ENCODE measurements around the gene GRK3. TPM values are rescaled to one million over a fixed set of nuclear protein-coding genes. Genes with fewer than 3 reads are reported as not detected.
"Not testable (repeated sequence)": the region's sequence is repeated elsewhere in the genome, so short reads cannot be mapped to it uniquely, and the experiment has no call there.

GRK3 gene
- total RNA-seq, 1 donor from 2014 or later = 7.1 TPM

DNA sequence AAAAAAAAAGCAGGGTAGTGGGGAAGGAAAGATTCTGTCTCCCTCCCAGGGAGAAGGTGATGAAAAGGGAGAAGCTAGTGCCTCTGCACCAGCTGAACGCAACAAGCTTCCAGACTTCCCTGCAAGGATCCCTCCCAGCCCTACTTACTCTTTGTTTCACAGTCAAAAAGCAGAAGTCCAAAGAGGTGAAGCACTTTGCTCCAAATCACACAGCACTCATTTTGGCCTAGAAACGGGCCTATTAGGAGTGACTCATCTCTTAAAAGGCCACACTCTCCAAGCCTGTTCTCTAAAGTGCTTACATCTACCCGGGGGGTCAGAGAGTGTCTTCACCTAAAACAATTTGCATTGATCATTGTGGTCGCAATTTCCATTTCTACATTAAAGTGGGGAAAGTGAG lies 17.7 kb upstream of the GRK3 start:
- Mint-ChIP-seq H3K27ac (ENCODE audit: unreplicated experiment) (no peak overlapping the region), H3K4me3 (ENCODE audit: unreplicated experiment) (no peak overlapping the region)
- TF ChIP-seq, protein P1, sequence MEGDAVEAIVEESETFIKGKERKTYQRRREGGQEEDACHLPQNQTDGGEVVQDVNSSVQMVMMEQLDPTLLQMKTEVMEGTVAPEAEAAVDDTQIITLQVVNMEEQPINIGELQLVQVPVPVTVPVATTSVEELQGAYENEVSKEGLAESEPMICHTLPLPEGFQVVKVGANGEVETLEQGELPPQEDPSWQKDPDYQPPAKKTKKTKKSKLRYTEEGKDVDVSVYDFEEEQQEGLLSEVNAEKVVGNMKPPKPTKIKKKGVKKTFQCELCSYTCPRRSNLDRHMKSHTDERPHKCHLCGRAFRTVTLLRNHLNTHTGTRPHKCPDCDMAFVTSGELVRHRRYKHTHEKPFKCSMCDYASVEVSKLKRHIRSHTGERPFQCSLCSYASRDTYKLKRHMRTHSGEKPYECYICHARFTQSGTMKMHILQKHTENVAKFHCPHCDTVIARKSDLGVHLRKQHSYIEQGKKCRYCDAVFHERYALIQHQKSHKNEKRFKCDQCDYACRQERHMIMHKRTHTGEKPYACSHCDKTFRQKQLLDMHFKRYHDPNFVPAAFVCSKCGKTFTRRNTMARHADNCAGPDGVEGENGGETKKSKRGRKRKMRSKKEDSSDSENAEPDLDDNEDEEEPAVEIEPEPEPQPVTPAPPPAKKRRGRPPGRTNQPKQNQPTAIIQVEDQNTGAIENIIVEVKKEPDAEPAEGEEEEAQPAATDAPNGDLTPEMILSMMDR (IDR thresholded peaks at IDR 0.05; ENCODE audit: unreplicated experiment) = no peak

DNA sequence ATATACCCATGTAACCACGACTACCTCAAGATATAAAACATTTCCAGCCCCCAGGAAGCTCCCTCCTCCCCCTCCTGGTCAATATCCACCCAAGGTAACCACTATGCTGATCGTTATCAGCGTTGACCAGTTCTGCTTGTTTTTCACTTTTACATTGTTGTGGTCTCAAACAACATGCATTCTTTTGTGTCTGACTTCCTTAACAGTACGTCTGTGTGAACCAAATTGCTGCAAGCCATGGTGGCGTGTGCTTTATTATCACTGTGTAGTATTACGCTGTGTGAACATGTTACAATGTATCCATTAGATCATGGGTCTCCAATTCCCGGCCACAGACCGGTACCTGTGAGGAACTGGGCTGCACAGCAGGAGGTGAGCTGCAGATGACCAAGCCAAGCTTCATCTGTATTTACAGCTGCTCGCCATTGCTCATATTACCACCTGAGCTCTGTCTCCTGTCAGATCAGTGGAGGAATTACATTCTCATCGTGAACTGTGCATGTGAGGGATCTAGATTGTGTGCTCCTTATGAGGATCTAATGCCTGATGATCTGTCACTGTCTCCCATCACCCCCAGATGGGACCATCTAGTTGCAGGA lies 15.5 kb upstream of the GRK3 start:
- H3K9me3 Mint-ChIP-seq (ENCODE audit: unreplicated experiment) = no peaks in the 10 kb centered on the region
- H3K4me3 Mint-ChIP-seq (ENCODE audit: unreplicated experiment) = no peak overlapping the region
- TF ChIP-seq, protein P1 (IDR thresholded peaks at IDR 0.05; ENCODE audit: unreplicated experiment) = no peak
- peaks cover 4% of the 10 kb centered on the region for H3K27me3 Mint-ChIP-seq (ENCODE audit: unreplicated experiment)
- no peaks in the 10 kb centered on the region for H3K36me3 Mint-ChIP-seq (ENCODE audit: low read depth, unreplicated experiment)
- no peak overlapping the region for H3K27ac Mint-ChIP-seq (ENCODE audit: unreplicated experiment)
- peaks cover 8% of the 10 kb centered on the region for H3K4me1 Mint-ChIP-seq (ENCODE audit: unreplicated experiment)
- DNase-seq (ENCODE audit: low spot score) = no peak

More for the DNA sequence above, 17.7 kb upstream of the GRK3 start:
- Mint-ChIP-seq H3K9me3 (ENCODE audit: unreplicated experiment) (no peaks in the 10 kb centered on the region), H3K4me1 (ENCODE audit: unreplicated experiment) (peaks cover 8% of the 10 kb centered on the region), H3K27me3 (ENCODE audit: unreplicated experiment) (peaks cover 2% of the 10 kb centered on the region), H3K36me3 (ENCODE audit: low read depth, unreplicated experiment) (no peaks in the 10 kb centered on the region)
- no peak for DNase-seq (ENCODE audit: low spot score)

DNA sequence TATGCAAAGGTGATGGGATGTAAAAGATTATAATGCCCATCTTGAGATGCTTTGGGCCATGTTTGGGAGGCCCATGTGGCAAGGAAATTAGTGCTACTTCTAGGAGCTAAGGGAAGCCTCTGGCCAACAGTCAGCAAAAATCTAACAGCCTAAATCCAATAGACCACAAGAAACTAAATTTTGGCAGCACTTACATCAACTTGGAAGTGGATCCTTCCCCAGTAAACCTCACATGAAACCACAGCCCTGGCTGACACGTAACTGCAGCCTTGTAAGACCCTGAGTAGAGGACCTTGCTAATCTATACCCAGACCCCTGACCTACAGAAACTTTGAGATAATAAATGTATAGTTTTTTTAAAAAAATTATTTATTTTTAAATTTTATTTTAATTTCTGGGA lies 13.1 kb upstream of the GRK3 start:
- Mint-ChIP-seq H3K27ac (ENCODE audit: unreplicated experiment) (no peak overlapping the region), H3K4me3 (ENCODE audit: unreplicated experiment) (no peak overlapping the region), H3K4me1 (ENCODE audit: unreplicated experiment) (peaks cover 8% of the 10 kb centered on the region), H3K27me3 (ENCODE audit: unreplicated experiment) (peaks cover 5% of the 10 kb centered on the region), H3K36me3 (ENCODE audit: low read depth, unreplicated experiment) (no peaks in the 10 kb centered on the region), H3K9me3 (ENCODE audit: unreplicated experiment) (no peaks in the 10 kb centered on the region)
- DNase-seq (ENCODE audit: low spot score) = no peak
- TF ChIP-seq, protein P1 (IDR thresholded peaks at IDR 0.05; ENCODE audit: unreplicated experiment) = no peak

DNA sequence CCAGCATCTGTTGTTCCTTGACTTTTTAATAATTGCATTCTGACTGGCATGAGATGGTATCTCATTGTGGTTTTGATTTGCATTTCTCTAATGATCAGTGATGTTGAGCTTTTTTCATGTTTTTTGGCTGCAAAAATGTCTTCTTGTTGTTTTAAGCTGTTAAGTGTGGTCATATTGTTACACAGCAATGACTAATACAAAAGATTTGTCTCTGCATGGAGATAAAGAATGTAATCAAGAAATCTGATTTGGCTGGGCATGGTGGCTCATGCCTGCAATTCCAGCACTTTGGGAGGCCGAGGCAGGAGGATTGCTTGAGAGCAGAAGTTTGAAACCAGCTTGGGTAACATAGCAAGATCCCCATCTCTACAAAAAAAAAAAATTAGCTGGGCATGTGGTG lies 12.1 kb upstream of the GRK3 start:
- not testable (repeated sequence) for H3K36me3 Mint-ChIP-seq (ENCODE audit: low read depth, unreplicated experiment); H3K27me3 Mint-ChIP-seq (ENCODE audit: unreplicated experiment); H3K4me1 Mint-ChIP-seq (ENCODE audit: unreplicated experiment); H3K9me3 Mint-ChIP-seq (ENCODE audit: unreplicated experiment); DNase-seq (ENCODE audit: low spot score); H3K4me3 Mint-ChIP-seq (ENCODE audit: unreplicated experiment); H3K27ac Mint-ChIP-seq (ENCODE audit: unreplicated experiment)

DNA sequence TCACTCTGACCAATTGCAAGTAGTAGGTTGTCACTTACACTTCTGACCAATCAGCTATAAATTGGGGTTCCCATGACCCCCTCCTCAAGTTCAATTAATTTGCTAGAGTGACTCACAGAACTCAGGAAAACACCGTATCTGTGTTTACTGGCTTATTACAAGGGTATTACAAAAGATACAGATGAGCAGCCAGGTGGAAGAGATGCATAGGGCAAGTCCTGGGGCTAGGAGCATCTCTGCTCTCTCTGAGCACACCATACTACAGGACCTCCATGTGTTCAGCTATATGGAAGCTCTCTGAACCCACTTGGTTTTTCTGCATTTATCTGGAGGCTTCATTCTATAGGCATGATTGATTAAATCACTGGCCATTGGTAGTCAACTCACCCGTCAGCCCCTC lies 11.3 kb upstream of the GRK3 start:
- TF ChIP-seq, protein P1 (IDR thresholded peaks at IDR 0.05; ENCODE audit: unreplicated experiment) = no peak
- H3K4me1 Mint-ChIP-seq (ENCODE audit: unreplicated experiment) = peaks cover 10% of the 10 kb centered on the region
- H3K36me3 Mint-ChIP-seq (ENCODE audit: low read depth, unreplicated experiment) = no peaks in the 10 kb centered on the region
- no peak for DNase-seq (ENCODE audit: low spot score)
- no peak overlapping the region for H3K27ac Mint-ChIP-seq (ENCODE audit: unreplicated experiment)
- no peak overlapping the region for H3K4me3 Mint-ChIP-seq (ENCODE audit: unreplicated experiment)
- H3K27me3 Mint-ChIP-seq (ENCODE audit: unreplicated experiment) = peaks cover 7% of the 10 kb centered on the region
- no peaks in the 10 kb centered on the region for H3K9me3 Mint-ChIP-seq (ENCODE audit: unreplicated experiment)

Measured in endothelial cell (in vitro differentiated cells).